AG09309 (cell line): ENCODE data around the gene TECPR2.

Experiments
- DNase-seq: peaks from one replicate; pipeline ENCODE4 v3.0.0-alpha.2; 2010; ENCODE audit warnings: low read depth
- H3K4me3 ChIP-seq: 2 replicates; pipeline ENCODE4 v1.5.1; 2011; ENCODE audit warnings: mild to moderate bottlenecking, low read depth, low read length, moderate library complexity; ENCODE audit not compliant: control insufficient read depth
- TF ChIP-seq, protein P1 (sequence below): IDR thresholded peaks from 2 replicates; pipeline ENCODE4 v1.5.1; 2011; ENCODE audit warnings: mild to moderate bottlenecking, low read depth, low read length, inconsistent platforms; ENCODE audit not compliant: insufficient read depth, control insufficient read depth; ENCODE audit errors: missing control alignments

The TECPR2 gene

DNA sequence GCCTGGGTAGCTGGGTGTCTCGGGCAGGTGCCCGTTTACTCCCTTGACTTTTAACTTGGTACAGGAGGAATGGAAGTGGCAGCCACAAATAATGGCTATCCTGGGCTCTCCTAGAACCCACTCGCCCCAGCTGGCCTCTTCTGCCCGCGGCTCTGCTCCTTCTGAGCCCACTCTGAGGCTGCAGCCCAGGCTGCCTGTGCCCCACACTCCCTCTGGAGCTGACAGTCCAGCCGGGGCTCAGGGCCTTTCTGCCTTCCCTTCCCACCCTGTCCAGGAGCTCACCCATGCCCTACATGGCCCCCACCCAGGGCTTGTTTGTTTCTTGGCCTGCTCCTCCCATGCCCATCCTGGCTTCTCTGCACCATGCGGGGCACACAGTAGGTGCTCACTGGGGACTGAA lies 27.6 kb upstream of the TECPR2 start:
- no peak overlapping the region for H3K4me3 ChIP-seq
- TF ChIP-seq, protein P1, sequence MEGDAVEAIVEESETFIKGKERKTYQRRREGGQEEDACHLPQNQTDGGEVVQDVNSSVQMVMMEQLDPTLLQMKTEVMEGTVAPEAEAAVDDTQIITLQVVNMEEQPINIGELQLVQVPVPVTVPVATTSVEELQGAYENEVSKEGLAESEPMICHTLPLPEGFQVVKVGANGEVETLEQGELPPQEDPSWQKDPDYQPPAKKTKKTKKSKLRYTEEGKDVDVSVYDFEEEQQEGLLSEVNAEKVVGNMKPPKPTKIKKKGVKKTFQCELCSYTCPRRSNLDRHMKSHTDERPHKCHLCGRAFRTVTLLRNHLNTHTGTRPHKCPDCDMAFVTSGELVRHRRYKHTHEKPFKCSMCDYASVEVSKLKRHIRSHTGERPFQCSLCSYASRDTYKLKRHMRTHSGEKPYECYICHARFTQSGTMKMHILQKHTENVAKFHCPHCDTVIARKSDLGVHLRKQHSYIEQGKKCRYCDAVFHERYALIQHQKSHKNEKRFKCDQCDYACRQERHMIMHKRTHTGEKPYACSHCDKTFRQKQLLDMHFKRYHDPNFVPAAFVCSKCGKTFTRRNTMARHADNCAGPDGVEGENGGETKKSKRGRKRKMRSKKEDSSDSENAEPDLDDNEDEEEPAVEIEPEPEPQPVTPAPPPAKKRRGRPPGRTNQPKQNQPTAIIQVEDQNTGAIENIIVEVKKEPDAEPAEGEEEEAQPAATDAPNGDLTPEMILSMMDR = no peak
- no peak for DNase-seq

GRCh38 chr14:102338724-102339123 lies 24.0 kb upstream of the TECPR2 start:
- TF ChIP-seq, protein P1 = no peak
- DNase-seq = no peak
- no peak overlapping the region for H3K4me3 ChIP-seq

DNA sequence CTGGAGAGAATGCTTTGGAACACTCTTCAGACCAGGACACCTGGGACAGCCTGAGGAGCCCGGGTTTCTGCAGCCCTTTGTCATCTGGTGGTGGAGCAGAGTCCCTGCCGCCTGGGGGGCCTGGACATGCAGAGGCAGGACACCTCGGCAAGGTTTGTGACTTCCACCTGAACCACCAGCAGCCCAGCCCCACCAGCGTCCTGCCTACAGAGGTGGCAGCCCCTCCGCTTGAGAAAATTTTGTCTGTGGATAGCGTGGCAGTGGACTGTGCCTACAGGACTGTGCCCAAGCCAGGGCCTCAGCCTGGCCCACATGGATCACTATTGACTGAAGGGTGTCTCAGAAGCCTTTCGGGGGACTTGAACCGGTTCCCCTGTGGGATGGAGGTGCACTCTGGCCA lies 21.2 kb upstream of the TECPR2 start:
- TF ChIP-seq, protein P1 = no peak

GRCh38 chr14:102342238-102342637 lies 20.5 kb upstream of the TECPR2 start:
- DNase-seq = no peak
- TF ChIP-seq, protein P1 = no peak

More for the DNA sequence above, 21.2 kb upstream of the TECPR2 start:
- H3K4me3 ChIP-seq = no peak overlapping the region
- no peak for DNase-seq

DNA sequence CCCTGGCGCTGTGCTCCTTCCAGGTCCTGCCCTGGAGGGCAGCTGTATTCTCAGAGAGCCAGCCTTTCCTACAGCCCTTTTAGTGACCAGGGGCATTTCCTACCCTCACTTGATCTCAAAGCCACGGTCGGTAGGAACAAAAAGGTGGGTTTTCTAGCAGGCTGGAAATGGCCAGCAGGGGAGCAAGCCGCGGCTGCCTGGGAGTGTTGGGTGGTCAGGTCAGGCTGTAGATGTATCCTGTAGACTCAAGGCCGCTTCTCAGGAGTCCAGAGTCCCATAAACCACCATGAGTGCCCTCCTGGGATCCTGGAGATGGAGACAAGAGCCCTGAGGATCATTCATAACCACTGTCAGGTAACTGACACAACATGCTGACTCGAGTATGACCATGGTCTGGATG lies 18.7 kb upstream of the TECPR2 start:
- TF ChIP-seq, protein P1 = no peak
- DNase-seq = no peak
- H3K4me3 ChIP-seq = no peak overlapping the region

More at GRCh38 chr14:102342238-102342637, 20.5 kb upstream of the TECPR2 start:
- H3K4me3 ChIP-seq = no peak overlapping the region

DNA sequence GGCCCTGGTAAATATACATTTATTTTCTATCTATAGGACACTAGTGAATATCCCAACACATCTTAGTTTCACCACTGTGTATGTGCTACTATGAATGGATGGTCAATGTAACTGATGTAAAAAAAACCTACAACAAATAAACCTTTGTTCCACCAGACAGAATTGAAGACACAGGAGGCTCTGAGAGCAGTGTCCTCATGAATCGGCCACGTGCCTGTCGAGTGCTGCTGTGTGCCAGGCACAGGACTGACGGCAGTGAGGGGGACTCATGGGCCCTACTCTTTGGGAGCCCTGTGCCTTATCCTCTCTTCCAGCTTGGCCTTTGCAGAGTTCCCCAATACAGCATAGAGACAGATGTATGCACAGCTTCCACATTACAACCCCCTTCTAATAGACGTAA lies 18.3 kb upstream of the TECPR2 start:
- TF ChIP-seq, protein P1 = no peak
- H3K4me3 ChIP-seq = no peak overlapping the region
- DNase-seq = no peak

GRCh38 chr14:102345232-102345631 lies 17.5 kb upstream of the TECPR2 start:
- DNase-seq = no peak
- H3K4me3 ChIP-seq = no peak overlapping the region
- TF ChIP-seq, protein P1 = no peak
